Sciatic nerve (tissue), 2 donors: ENCODE results near the gene MEF2C. TPM values are rescaled to one million over a fixed set of nuclear protein-coding genes. Genes with fewer than 3 reads are reported as not detected.
A peak's percentile ranks its signal among the peaks of the same experiment; 100 is the strongest.
"Not testable (repeated sequence)": the region's sequence is repeated elsewhere in the genome, so short reads cannot be mapped to it uniquely, and the experiment has no call there.

ENCODE experiments used
- ATAC-seq: fragments of 200-7000 bp; cut with Tn5 transposase; one replicate; pipeline ENCODE4 v1.9.1; 2020; ENCODE audit warnings: mild to moderate bottlenecking, moderate library complexity
- DNase-seq: peaks from one replicate; pipeline ENCODE4 v3.0.0-alpha.2; 2020; ENCODE audit warnings: low spot score
- intact Hi-C: fragments of 100-400 bp; cut with DNase I; formaldehyde crosslinking; loops from one replicate; pipeline ENCODE4 v1.14.2; 2022
- total RNA-seq: library from RNA; stranded (reverse); fragmentation: NEBNext Ultra II Directional; extraction: Animal tissue kit (Norgen Biotek cat#: 25700); gene quantifications from one replicate; pipeline ENCODE4 v1.2.1, GENCODE V29; 2021
- donor health status: DM: no; HTN: no; CAD: no.
- donor health status: DM: no; HTN: no; CAD: no.

The MEF2C gene
- 97.3 TPM for total RNA-seq

GRCh38 chr5:88883059-88883835 lies at the start of gene MEF2C:
Gene MEF2C (minus strand): TSS chr5:88883184. CDS start chr5:88823788, 59,396 bp downstream.
- ATAC-seq (peak; percentile 87), DNase-seq (peak; percentile 80)
- intact Hi-C loops = no loop called here

- DNase-seq (no peak), ATAC-seq (no peak)
- intact Hi-C loops = no loop called here
These were observed 49.6 kb upstream of the MEF2C start for GRCh38 chr5:88932541-88932940.

GRCh38 chr5:88930335-88930734 lies 47.4 kb upstream of the MEF2C start:
- intact Hi-C loops = no loop called here
- ATAC-seq = no peak
- no peak for DNase-seq

GRCh38 chr5:88929385-88929784 lies 46.4 kb upstream of the MEF2C start:
- DNase-seq = no peak
- intact Hi-C loops = no loop called here
- no peak for ATAC-seq

- intact Hi-C loops = no loop called here
- ATAC-seq = no peak
- no peak for DNase-seq
These were observed 43.8 kb upstream of the MEF2C start for GRCh38 chr5:88926774-88927173.

- DNase-seq = no peak
- intact Hi-C loops = no loop called here
- no peak for ATAC-seq
These were observed 42.9 kb upstream of the MEF2C start for GRCh38 chr5:88925692-88926490.

- intact Hi-C loops = no loop called here
- DNase-seq (no peak), ATAC-seq (no peak)
These were observed 41.3 kb upstream of the MEF2C start for GRCh38 chr5:88924330-88924657.

GRCh38 chr5:88923623-88924329 lies 40.8 kb upstream of the MEF2C start:
- intact Hi-C loops = no loop called here
- no peak for ATAC-seq
- DNase-seq = no peak

- ATAC-seq, intact Hi-C loops, DNase-seq: not testable (repeated sequence)
These were observed 29.8 kb upstream of the MEF2C start for GRCh38 chr5:88912743-88913142.

- DNase-seq, intact Hi-C loops, ATAC-seq: not testable (repeated sequence)
These were observed 28.1 kb upstream of the MEF2C start for GRCh38 chr5:88911059-88911572.

- ATAC-seq, intact Hi-C loops, DNase-seq: not testable (repeated sequence)
These were observed 21.5 kb upstream of the MEF2C start for GRCh38 chr5:88904478-88904877.

GRCh38 chr5:88903966-88904365 lies 21.0 kb upstream of the MEF2C start:
- intact Hi-C loops, ATAC-seq, DNase-seq: not testable (repeated sequence)

GRCh38 chr5:88901077-88901476 lies 18.1 kb upstream of the MEF2C start:
- intact Hi-C loops, ATAC-seq, DNase-seq: not testable (repeated sequence)

GRCh38 chr5:88899096-88899737 lies 16.2 kb upstream of the MEF2C start:
- ATAC-seq (no peak), DNase-seq (no peak)
- intact Hi-C loops = no loop called here

- no peak for ATAC-seq
- intact Hi-C loops = no loop called here
These were observed 14.8 kb upstream of the MEF2C start for GRCh38 chr5:88897748-88898147.

GRCh38 chr5:88895681-88896501 lies 12.9 kb upstream of the MEF2C start:
- intact Hi-C loops = no loop called here
- no peak for ATAC-seq
- DNase-seq = no peak

More at GRCh38 chr5:88897748-88898147, 14.8 kb upstream of the MEF2C start:
- DNase-seq = no peak

GRCh38 chr5:88892669-88893068 lies 9.7 kb upstream of the MEF2C start:
- no peak for DNase-seq
- no peak for ATAC-seq
- intact Hi-C loops = no loop called here
